Measurements from ENCODE around the gene TREML1.

The TREML1 gene

DNA sequence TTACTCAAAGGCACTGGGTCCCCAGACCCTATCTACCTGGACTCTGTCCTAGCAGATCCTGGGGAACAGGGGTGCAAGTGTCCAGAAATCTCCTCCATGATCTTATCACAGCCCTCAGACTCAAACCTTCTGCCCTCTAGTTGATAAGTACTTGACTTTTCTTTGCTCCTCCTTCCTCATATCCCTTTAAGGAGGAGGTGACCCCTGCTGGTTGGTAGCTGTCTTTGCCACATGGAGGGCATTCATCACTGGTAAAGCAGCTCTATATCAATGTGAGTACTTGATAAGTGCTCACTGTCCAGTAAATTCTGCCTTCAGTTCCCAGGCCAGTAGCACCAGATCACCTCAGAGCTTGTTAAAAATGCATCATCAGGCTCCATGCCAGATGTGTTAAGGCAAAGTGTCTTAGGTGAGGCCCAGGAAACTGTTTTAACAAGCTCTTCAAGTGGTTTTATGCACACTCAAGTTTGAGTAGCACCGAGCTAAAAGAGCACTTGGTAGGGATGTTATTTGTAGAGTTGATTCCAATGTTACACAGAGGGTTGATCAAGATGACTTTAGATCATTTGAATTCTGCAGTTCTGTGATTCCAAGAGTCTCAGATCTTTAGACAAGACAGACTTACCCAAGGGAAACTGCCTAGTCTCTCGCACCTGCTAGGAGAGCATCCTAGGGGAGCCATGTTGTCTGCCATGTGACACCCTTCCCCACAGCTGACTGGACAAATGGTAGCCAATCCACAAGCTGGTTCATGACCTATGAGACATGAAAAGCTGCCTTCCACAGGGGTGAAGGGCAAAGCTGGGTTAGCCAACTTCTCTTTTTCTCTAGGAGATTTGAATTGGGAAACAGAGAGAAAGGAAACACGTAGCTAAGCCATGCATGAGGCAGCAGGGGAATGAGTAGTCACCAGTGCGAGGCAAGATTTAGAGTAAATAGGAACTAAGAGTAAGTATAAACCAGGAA, 28.2 kb upstream of the TREML1 start:
- Histone ChIP-seq H4K20me1 (ENCODE audit: control insufficient read depth, insufficient read depth, low read depth, low read length) (no peaks in the 10 kb centered on the region), H3K4me2 (ENCODE audit: low read length) (peak overlapping the region; percentile 5), H3K4me1 (ENCODE audit: control insufficient read depth, low read length) (peaks cover 20% of the 10 kb centered on the region), H3K36me3 (ENCODE audit: control insufficient read depth, low read length) (no peaks in the 10 kb centered on the region), H3K9me2 (replicated peaks; ENCODE audit: control insufficient read depth, low read length) (no peaks in the 10 kb centered on the region), H3K27ac (ENCODE audit: low read depth, low read length) (no peak overlapping the region), H3K27me3 (ENCODE audit: control insufficient read depth, low read length) (no peaks in the 10 kb centered on the region), H3K79me2 (ENCODE audit: control insufficient read depth, low read length) (no peaks in the 10 kb centered on the region), H3F3A (ENCODE audit: control insufficient read depth, insufficient read depth) (no peaks in the 10 kb centered on the region), H3K9me3 (ENCODE audit: control insufficient read depth, insufficient read depth, low read length) (no peaks in the 10 kb centered on the region), H3K4me3 (ENCODE audit: low read length) (no peak overlapping the region)
- TF ChIP-seq, protein P1, sequence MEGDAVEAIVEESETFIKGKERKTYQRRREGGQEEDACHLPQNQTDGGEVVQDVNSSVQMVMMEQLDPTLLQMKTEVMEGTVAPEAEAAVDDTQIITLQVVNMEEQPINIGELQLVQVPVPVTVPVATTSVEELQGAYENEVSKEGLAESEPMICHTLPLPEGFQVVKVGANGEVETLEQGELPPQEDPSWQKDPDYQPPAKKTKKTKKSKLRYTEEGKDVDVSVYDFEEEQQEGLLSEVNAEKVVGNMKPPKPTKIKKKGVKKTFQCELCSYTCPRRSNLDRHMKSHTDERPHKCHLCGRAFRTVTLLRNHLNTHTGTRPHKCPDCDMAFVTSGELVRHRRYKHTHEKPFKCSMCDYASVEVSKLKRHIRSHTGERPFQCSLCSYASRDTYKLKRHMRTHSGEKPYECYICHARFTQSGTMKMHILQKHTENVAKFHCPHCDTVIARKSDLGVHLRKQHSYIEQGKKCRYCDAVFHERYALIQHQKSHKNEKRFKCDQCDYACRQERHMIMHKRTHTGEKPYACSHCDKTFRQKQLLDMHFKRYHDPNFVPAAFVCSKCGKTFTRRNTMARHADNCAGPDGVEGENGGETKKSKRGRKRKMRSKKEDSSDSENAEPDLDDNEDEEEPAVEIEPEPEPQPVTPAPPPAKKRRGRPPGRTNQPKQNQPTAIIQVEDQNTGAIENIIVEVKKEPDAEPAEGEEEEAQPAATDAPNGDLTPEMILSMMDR (IDR thresholded peaks at IDR 0.05; ENCODE audit: low read depth, low read length, poor library complexity, severe bottlenecking) = peak; percentile 85
- no peak for TF ChIP-seq EZH2phosphoT487 (IDR thresholded peaks at IDR 0.05; ENCODE audit: borderline replicate concordance, low read length)

- no peaks in the 10 kb centered on the region for H3K36me3 ChIP-seq (ENCODE audit: control insufficient read depth, low read length)
- TF ChIP-seq, protein P1 (IDR thresholded peaks at IDR 0.05; ENCODE audit: low read depth, low read length, poor library complexity, severe bottlenecking) = no peak
- TF ChIP-seq EZH2phosphoT487 (IDR thresholded peaks at IDR 0.05; ENCODE audit: borderline replicate concordance, low read length) = no peak
- H3K79me2 ChIP-seq (ENCODE audit: control insufficient read depth, low read length) = no peaks in the 10 kb centered on the region
- 0 out of 2 replicates have a peak, but pooled peaks cover 3% of the 10 kb centered on the region for H3K27me3 ChIP-seq (ENCODE audit: control insufficient read depth, low read length)
- H3K4me3 ChIP-seq (ENCODE audit: low read length) = no peak overlapping the region
- no peak overlapping the region for H3K4me2 ChIP-seq (ENCODE audit: low read length)
- no peaks in the 10 kb centered on the region for H3F3A ChIP-seq (ENCODE audit: control insufficient read depth, insufficient read depth)
- no peaks in the 10 kb centered on the region for H3K9me3 ChIP-seq (ENCODE audit: control insufficient read depth, insufficient read depth, low read length)
- peaks cover 20% of the 10 kb centered on the region for H3K4me1 ChIP-seq (ENCODE audit: control insufficient read depth, low read length)
- no peaks in the 10 kb centered on the region for H4K20me1 ChIP-seq (ENCODE audit: control insufficient read depth, insufficient read depth, low read depth, low read length)
- no peaks in the 10 kb centered on the region for H3K9me2 ChIP-seq (replicated peaks; ENCODE audit: control insufficient read depth, low read length)
- no peak overlapping the region for H3K27ac ChIP-seq (ENCODE audit: low read depth, low read length)
Observed at GRCh38 chr6:41181566-41181965, 27.4 kb upstream of the TREML1 start.

GRCh38 chr6:41179163-41179562, 25.0 kb upstream of the TREML1 start:
- H3K4me3 ChIP-seq (ENCODE audit: low read length) = no peak overlapping the region
- H3K4me2 ChIP-seq (ENCODE audit: low read length) = no peak overlapping the region
- H3F3A ChIP-seq (ENCODE audit: control insufficient read depth, insufficient read depth) = no peaks in the 10 kb centered on the region
- H4K20me1 ChIP-seq (ENCODE audit: control insufficient read depth, insufficient read depth, low read depth, low read length) = no peaks in the 10 kb centered on the region
- no peaks in the 10 kb centered on the region for H3K36me3 ChIP-seq (ENCODE audit: control insufficient read depth, low read length)
- no peak overlapping the region for H3K27ac ChIP-seq (ENCODE audit: low read depth, low read length)
- 0 out of 2 replicates have a peak, but pooled peaks cover 3% of the 10 kb centered on the region for H3K27me3 ChIP-seq (ENCODE audit: control insufficient read depth, low read length)
- H3K9me3 ChIP-seq (ENCODE audit: control insufficient read depth, insufficient read depth, low read length) = no peaks in the 10 kb centered on the region
- H3K79me2 ChIP-seq (ENCODE audit: control insufficient read depth, low read length) = no peaks in the 10 kb centered on the region
- TF ChIP-seq, protein P1 (IDR thresholded peaks at IDR 0.05; ENCODE audit: low read depth, low read length, poor library complexity, severe bottlenecking) = no peak
- TF ChIP-seq EZH2phosphoT487 (IDR thresholded peaks at IDR 0.05; ENCODE audit: borderline replicate concordance, low read length) = no peak
- peaks cover 13% of the 10 kb centered on the region for H3K4me1 ChIP-seq (ENCODE audit: control insufficient read depth, low read length)
- H3K9me2 ChIP-seq (replicated peaks; ENCODE audit: control insufficient read depth, low read length) = no peaks in the 10 kb centered on the region
